Measurements from ENCODE around the gene RNF144A. TPM values are rescaled to one million over a fixed set of nuclear protein-coding genes. Genes with fewer than 3 reads are reported as not detected.

RNF144A gene
- total RNA-seq, 2 donors from 2014 or later, result 49.3 to 57.5 TPM

DNA sequence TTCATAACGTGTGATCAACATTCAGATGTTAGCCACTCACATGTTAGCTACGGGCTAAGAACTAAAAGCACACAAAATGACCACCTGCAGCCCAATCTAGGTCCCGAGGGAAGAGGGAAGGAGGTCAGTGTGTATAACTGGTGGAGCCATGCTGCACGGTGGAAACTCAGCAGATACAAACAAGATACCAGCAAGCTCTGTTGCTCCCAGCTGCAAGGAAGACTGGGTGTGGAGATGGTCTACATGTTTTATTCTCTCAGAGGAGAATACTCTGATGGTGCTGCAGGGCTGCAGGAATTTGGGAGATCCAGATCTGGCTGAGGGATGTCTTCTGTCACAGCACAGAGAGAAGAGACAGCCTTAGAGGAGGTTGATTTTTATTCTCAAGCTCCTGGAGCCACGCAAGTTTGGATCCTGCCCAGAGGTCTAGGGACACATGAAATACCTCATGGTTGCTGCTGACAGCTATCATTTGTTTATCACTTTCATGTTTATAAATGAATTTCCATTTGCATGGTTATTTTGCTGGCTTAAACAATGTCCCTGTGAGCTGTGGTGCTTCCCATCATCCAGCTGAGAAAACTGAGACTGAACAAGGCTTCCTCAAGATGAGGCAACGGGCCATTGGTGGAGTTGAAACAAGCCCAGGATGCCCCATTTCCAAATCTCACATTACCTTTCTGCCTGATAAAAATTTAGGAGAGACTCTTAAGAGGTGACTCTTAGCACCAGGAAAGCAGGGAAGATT, 30.9 kb downstream of the RNF144A start:
- Mint-ChIP-seq H3K27ac (no peak overlapping the region), H3K36me3 (peaks cover 15 to 34% of the 10 kb centered on the region in 2 donors), H3K9me3 (no peaks in the 10 kb centered on the region)
- DNase-seq (ENCODE audit: low spot score in 2 of 2), result no peak
- ATAC-seq, result no peak

DNA sequence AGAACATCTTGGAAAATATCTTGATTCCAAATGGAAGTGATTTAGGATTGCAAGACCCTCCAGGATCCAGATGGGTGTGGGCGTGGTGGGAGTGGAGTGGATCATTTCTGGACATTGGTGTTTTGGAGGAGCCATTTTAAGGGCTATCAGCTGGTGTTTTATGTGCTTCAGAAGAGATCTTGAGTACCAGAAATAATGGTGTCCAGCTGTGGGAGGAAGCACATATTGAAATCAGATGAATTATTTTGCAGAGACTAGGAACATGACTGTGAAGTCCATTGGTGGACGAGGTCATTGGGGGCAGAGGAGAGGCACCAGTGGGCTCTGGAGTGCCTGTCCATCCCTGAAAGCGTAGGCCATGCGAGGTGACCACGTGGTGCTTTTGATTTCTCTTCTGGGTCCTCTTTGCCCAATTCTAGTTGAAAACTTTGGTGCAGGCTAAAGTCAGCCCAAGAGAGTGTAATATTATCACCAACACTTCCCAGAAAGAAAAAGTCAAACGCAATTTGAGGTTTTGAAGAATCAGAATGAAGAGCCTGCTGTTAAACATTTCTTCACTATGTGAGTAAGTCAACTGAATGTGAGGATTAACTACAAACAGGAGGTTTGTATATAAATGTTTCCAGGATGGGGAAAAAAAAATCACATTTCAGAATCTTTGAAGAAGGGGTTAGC, 31.6 kb downstream of the RNF144A start:
- ATAC-seq (no peak), DNase-seq (ENCODE audit: low spot score in 2 of 2) (no peak)
- no peaks in the 10 kb centered on the region for H3K9me3 Mint-ChIP-seq
- peaks cover 7 to 27% of the 10 kb centered on the region in 2 donors for H3K36me3 Mint-ChIP-seq
- H3K27ac Mint-ChIP-seq, result no peak overlapping the region

DNA sequence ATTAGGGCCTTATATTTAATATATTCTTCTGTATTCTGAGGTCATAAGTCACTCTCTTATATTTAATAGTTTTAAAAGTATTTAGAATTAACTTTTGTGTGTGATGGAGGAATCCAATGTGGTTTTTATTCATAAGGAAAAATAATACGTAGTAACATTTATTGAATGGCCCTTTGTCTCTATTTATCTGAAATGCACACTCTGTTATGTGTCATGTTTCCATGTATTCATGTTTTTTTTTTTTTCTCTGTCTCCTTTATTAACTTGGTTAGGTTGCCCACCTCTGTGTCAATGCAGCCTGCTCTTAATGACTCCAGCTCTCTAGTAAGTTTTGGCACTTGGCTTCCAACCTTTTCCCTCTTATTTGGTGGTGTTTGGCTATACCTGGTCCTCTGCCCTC, 33.8 kb downstream of the RNF144A start:
- ATAC-seq, result no peak
- Mint-ChIP-seq H3K27ac (no peak overlapping the region), H3K9me3 (no peaks in the 10 kb centered on the region), H3K36me3 (peaks cover 5 to 14% of the 10 kb centered on the region in 2 donors)
- DNase-seq (ENCODE audit: low spot score in 2 of 2), result no peak

DNA sequence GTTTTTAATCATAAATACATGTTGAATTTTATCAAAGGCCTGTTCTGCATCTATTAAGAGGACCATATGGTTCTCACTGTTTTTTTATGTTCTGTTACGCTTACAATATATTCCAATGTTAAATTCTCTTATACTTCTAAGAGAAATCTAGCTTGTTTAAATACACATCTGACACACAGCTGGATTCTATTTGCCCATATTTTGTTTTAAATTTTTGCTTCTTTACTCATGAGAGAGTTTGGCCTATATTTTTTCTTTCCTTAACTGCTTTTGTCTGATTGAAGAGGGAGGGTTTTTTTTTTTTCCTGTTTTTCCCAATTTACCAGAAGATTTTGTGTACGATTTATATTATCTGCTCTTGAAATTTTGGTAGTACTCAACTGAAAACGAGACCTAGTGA, 34.9 kb downstream of the RNF144A start:
- no peak for ATAC-seq
- H3K36me3 Mint-ChIP-seq, result peaks cover 5 to 14% of the 10 kb centered on the region in 2 donors
- H3K9me3 Mint-ChIP-seq, result no peaks in the 10 kb centered on the region
- H3K27ac Mint-ChIP-seq, result no peak overlapping the region
- DNase-seq (ENCODE audit: low spot score in 2 of 2), result no peak

GRCh38 chr2:6954586-6954985, 37.4 kb downstream of the RNF144A start:
- no peak for DNase-seq (ENCODE audit: low spot score in 2 of 2)
- Mint-ChIP-seq H3K36me3 (no peaks in the 10 kb centered on the region), H3K9me3 (no peaks in the 10 kb centered on the region), H3K27ac (no peak overlapping the region)
- no peak for ATAC-seq

DNA sequence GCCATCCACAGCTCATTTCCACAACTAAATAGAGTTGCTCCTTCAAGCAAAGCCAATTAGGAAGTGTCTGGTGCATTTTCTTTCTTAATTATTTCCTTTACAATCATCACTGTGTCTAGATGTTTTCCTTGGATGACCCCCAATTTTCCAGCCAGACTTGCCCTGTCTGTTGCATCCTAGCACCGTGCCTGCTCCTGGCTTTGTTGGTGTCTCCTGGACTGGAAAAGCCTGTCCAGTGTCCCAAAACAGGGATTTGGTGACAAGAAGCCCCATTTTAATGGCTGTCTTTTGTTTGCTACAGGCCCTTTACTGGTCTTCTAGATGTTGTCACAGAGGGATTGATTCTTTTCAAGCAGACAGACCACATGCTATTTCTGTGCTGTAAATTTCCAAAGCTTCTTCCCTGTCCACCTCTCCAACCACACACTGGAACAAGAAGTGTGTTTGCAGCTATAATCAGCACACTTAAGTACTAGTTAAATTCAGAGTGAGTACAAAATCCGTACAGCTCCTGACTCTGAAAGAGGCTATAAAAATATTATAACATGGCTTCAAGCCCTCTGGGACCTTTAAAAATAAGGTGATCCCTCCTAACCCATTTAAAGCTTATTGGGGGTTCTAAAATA, 38.4 kb downstream of the RNF144A start:
- Mint-ChIP-seq H3K9me3 (no peaks in the 10 kb centered on the region), H3K27ac (no peak overlapping the region), H3K36me3 (no peaks in the 10 kb centered on the region)
- ATAC-seq, result no peak
- no peak for DNase-seq (ENCODE audit: low spot score in 2 of 2)

- H3K27ac Mint-ChIP-seq, result no peak overlapping the region
- H3K9me3 Mint-ChIP-seq, result no peaks in the 10 kb centered on the region
- H3K36me3 Mint-ChIP-seq, result peaks cover 1 to 8% of the 10 kb centered on the region in 2 donors
Observed at GRCh38 chr2:6956566-6956965, 39.4 kb downstream of the RNF144A start.

GRCh38 chr2:6957031-6957714, 40.0 kb downstream of the RNF144A start:
- ATAC-seq (no peak), DNase-seq (ENCODE audit: low spot score in 2 of 2) (no peak)
- Mint-ChIP-seq H3K27ac (no peak overlapping the region), H3K36me3 (peaks cover 6 to 13% of the 10 kb centered on the region in 2 donors), H3K9me3 (no peaks in the 10 kb centered on the region)

More at GRCh38 chr2:6956566-6956965, 39.4 kb downstream of the RNF144A start:
- DNase-seq (ENCODE audit: low spot score in 2 of 2) (no peak), ATAC-seq (no peak)

- Mint-ChIP-seq H3K27ac (peak overlapping the region in 1 of 2 donors; percentile 54), H3K36me3 (peaks cover 13 to 20% of the 10 kb centered on the region in 2 donors), H3K9me3 (peaks cover 0 to 5% of the 10 kb centered on the region in 2 donors)
- no peak for DNase-seq (ENCODE audit: low spot score in 2 of 2)
- no peak for ATAC-seq
Observed at GRCh38 chr2:6957910-6958615, 40.9 kb downstream of the RNF144A start.

DNA sequence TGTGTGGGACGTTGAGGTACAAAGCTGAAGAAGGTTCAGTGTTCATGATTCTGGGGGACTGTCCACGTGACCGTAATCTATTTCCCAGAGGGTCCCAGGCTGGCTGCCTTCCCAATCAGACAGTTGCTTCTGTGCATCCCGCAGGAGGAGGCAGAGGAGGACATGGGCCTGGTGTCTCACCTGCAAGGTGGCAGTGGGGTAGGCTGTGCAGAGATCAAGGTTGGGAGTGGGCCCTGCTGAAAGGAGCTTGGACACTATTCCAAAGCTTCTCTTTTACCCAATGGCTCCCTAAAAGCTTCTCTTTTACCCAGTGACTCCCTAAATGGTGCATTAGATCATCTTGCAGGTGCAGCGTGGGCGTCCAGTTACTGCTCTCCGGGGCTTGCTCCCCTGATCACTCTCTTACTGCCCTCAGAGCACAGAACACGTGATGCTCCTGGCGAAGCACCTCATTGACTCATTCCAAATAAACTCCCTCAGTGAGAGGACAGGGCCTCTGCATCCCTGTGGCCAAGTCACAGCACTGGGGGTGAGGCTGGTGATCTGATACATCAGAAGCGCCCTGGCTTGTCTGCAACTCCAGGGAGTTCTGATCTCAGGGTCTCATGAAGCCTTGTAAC, 41.5 kb downstream of the RNF144A start:
- no peak for ATAC-seq

GRCh38 chr2:6959751-6960150, 42.5 kb downstream of the RNF144A start:
- no peak for ATAC-seq
- peak overlapping the region in 1 of 2 donors; percentile 54 for H3K27ac Mint-ChIP-seq
- peaks cover 23 to 30% of the 10 kb centered on the region in 2 donors for H3K36me3 Mint-ChIP-seq

More for the DNA sequence above, 41.5 kb downstream of the RNF144A start:
- H3K27ac Mint-ChIP-seq, result peak overlapping the region; percentile 54 to 72
- H3K9me3 Mint-ChIP-seq, result peaks cover 0 to 9% of the 10 kb centered on the region in 2 donors
- H3K36me3 Mint-ChIP-seq, result peaks cover 19 to 26% of the 10 kb centered on the region in 2 donors
- no peak for DNase-seq (ENCODE audit: low spot score in 2 of 2)

DNA sequence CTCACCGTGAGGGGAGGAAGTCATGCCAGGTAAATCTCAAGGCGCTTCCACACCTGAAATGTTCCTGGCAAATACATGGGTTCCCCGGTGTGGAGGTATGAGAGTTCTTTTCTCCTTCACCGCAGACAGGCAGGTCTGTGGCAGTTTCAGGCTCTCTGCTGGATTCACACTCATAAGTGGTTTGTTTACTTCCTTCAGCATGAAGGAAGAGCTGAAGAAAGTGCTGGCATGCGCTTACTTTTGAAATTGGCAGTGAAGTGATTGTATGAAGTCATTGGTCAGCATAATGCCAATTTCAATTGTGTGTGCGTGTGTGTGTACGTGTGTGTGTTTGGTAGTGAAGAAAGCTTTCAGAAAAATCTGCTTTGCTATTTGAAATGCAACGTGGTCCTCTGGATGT, 43.4 kb downstream of the RNF144A start:
- ATAC-seq, result no peak
- Mint-ChIP-seq H3K36me3 (peaks cover 23 to 30% of the 10 kb centered on the region in 2 donors), H3K9me3 (peaks cover 0 to 12% of the 10 kb centered on the region in 2 donors), H3K27ac (no peak overlapping the region)
- DNase-seq (ENCODE audit: low spot score in 2 of 2), result no peak

More at GRCh38 chr2:6959751-6960150, 42.5 kb downstream of the RNF144A start:
- H3K9me3 Mint-ChIP-seq, result peaks cover 0 to 12% of the 10 kb centered on the region in 2 donors
- DNase-seq (ENCODE audit: low spot score in 2 of 2), result no peak

GRCh38 chr2:6963727-6964126, 46.5 kb downstream of the RNF144A start:
- ATAC-seq (no peak), DNase-seq (ENCODE audit: low spot score in 2 of 2) (no peak)
- peaks cover 0 to 12% of the 10 kb centered on the region in 2 donors for H3K9me3 Mint-ChIP-seq
- H3K36me3 Mint-ChIP-seq, result peaks cover 23 to 30% of the 10 kb centered on the region in 2 donors
- peak overlapping the region in 1 of 2 donors; percentile 91 for H3K27ac Mint-ChIP-seq

DNA sequence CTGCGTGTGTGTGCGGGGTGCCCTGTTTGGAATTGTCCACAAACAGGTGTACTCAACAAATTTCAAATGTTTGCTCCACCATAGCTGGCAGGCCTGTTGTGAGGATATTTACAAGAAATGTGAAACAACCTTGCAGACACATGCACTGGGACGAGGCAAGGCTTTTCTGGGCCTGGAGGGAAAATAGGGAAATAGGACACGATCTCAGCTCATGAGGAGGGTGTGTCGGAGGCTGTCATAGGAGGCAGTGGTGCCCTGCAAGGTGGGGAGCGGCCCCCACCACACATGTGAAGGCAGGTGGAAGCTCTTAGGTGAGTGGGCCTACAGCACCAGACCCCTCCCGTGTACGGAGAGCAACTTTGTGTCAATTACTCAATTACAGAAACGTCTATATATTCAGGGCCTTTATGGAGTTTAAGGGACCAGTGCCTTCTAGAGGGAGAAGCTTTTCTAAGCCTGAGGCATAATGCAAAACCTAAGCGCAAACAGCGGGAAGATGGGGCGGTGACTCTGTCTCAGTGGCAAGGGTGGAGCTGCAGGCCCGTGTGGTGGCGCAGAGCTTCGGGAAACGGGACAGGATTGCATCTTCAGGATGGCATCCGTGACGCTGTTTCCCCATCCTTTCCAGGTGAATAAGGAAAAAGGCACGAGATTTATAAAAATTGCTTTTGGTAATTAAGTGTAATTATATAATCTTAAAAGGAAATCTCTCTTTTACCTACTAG, 48.0 kb downstream of the RNF144A start:
- DNase-seq (ENCODE audit: low spot score in 2 of 2), result no peak
- H3K9me3 Mint-ChIP-seq, result peaks cover 0 to 12% of the 10 kb centered on the region in 2 donors
- H3K36me3 Mint-ChIP-seq, result peaks cover 25 to 45% of the 10 kb centered on the region in 2 donors
- H3K27ac Mint-ChIP-seq, result no peak overlapping the region
- no peak for ATAC-seq

- no peak for ATAC-seq
- Mint-ChIP-seq H3K9me3 (peaks cover 0 to 12% of the 10 kb centered on the region in 2 donors), H3K27ac (no peak overlapping the region), H3K36me3 (peaks cover 35 to 46% of the 10 kb centered on the region in 2 donors)
- DNase-seq (ENCODE audit: low spot score in 2 of 2), result no peak
Observed at GRCh38 chr2:6966446-6966940, 49.3 kb downstream of the RNF144A start.

Data from activated naive CD4-positive, alpha-beta T cell treated with anti-CD3 and anti-CD28 coated beads, Interleukin-2, amount 50 U/mL, for 72 hours (primary cell).